DMS153 (cell line): ENCODE results near the gene SUFU.

Experiments used
- DNase-seq: peaks from one replicate; lab custom pipeline; 2025; lab: John Stamatoyannopoulos, UW

SUFU gene

DNA sequence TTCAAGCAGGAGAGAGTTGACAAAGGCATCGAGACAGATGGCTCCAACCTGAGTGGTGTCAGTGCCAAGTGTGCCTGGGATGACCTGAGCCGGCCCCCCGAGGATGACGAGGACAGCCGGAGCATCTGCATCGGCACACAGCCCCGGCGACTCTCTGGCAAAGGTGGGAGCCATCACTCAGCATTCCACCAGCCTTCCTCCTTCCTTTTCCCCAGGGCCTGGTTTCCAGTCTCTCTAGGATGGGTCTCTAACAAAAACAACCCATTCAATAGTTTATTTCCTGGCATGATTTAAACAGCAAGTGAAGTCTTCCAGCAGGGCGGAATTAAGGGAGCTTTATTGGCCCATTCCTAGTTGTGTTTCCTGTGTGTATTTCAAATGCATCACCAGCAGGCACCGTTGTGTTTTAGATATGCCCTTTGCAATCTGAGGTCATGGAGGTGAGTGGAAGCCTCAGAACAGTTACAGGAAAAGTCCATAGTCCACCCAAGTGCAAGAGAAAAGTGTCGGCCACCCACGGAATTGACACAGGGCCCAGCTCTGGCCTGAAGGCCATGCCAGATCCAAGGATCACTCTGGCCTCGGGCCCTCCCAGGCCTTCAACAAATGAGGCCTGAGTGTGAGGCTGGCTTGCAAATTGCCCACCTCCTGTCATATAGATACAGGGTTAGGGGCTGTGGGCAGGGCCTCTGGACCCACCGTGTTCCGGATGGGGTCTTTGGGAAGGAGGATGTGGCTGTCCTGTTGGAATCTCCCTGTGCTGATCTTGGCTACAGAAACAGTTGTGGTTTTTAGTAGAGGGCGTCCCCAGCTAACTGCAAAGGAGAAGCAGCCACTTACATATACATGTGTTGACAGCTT lies 93.6 kb downstream of the SUFU start:
- DNase-seq: no peak

DNA sequence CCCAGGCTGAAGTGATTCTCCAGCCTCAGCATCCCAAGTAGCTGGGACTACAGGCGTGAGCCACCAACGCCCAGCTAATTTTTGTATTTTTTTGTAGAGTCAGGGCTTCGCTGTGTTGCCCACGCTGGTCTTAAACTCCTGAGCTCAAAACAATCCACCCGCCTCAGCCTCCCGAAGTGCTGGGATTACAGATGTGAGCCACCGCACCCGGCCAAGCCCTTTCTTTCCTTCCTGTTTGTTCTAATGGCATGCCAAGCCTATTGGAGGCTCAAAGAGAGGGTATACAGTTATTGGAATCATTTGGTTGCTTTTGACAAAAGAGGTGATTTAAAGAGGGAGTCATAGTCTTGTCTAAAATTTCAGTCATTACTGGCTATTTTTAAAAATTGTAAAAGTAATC lies 94.5 kb downstream of the SUFU start:
- DNase-seq: no peak

GRCh38 chr10:102599565-102600327 lies 96.0 kb downstream of the SUFU start:
- DNase-seq: no peak

DNA sequence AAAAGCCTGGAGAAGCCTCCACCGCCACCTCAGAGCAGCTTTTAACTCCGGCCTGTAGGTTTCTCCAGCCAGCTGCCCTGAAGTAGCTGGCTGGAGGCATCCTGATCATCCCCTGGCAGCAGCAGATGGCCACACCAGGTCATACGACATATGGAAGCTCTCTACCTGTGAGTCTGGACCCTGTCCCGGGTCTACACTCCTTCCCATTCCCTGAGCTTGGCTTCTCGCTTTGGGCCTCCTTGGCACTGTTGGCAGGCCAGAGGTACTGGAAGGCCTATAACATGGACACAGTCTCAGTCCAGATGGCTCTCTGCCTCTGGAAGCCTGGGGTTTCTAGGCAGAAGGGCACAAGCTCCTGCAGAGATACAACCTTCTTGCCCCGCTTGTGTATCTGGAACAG lies 97.0 kb downstream of the SUFU start:
- DNase-seq: no peak

GRCh38 chr10:102601639-102602038 lies 97.9 kb downstream of the SUFU start:
- no peak for DNase-seq

GRCh38 chr10:102602272-102603045 lies 98.7 kb downstream of the SUFU start:
- no peak for DNase-seq

GRCh38 chr10:102603946-102604345 lies 100.2 kb downstream of the SUFU start:
- DNase-seq: no peak

DNA sequence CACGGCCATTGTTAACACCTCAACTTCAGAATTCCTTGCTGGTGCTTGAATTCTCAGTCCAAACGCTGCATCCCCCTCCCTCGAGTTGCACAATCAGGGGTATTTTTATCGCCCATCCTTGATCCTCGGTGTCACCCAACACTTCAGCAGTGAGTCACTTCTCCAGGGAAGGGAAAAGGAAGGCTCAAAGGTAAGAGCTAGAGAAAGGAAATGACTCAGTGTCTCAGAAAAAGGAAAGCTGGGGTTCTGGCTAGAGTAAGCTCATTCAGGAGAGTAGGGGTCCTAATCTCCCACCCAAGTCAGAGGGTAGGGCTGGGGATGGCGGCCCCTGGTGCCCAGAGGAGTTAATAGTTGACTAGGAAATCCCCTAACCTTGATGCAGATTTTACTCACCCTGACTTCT lies 100.7 kb downstream of the SUFU start:
- DNase-seq: no peak

DNA sequence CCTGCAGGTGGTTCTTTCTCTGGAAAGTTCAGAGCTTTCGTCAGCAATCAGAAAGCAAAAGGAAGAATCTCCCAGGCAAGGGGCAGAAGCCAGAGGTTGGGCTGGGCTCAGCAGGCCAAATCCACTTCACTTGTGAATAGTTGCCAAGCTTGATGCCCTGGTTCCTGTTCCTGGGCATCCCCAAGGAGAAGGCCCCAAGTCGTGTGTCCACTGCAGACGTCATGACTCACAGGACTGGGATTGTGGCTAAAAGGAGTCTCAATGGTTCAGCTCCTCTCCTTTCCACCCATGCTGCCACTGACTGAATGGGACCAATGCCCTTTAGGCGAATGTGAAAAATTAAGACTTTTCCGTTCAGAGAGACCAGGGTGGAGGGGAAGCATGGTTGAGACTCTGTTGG lies 101.9 kb downstream of the SUFU start:
- DNase-seq: no peak

GRCh38 chr10:102608487-102608886 lies 104.7 kb downstream of the SUFU start:
- no peak for DNase-seq

DNA sequence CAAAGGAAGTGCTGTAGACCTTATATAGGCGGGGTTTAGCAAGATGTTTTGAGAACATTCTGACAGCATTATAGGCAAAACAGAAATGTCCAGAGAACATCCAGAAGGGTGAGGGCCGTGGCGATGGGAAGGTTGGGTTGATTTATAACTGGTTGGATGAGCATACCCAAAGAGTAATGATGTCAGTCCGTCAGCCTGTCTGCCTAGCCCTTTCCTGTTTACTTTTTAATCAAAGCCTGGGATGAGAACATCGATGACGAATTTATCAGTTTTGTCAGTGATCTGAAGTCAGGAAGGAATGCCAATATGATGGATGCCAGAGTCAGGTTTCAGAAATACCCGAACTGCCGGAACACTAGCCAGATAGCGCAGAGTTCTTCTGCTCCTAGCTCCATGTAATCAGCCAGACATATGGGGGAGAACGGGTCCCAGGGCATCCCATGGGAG lies 106.7 kb downstream of the SUFU start:
- no peak for DNase-seq

GRCh38 chr10:102611514-102612087 lies 107.8 kb downstream of the SUFU start:
- DNase-seq: no peak

GRCh38 chr10:102612964-102613275 lies 109.1 kb downstream of the SUFU start:
- no peak for DNase-seq

GRCh38 chr10:102613286-102613685 lies 109.5 kb downstream of the SUFU start:
- DNase-seq: no peak

- DNase-seq: no peak
Measured at GRCh38 chr10:102613785-102614184, 110.0 kb downstream of the SUFU start.

DNA sequence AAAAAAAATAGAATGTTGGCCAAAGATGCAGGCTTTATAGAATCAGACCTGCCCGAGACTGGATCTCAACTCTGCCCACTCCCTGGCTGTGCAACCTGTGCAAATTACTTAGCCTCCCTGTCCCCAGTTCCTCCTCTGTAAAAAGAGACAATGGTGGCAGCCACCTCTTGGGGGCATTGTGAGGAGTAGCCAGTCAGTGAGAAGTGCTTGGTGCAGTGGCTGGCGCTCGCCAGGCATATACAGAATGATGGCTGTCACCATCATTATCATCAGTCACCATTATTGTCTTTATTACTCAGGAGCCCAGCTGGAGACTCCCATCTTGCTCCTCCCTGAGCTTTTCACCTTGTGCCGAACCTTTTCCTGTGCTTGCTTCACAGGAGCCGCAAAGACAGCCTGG lies 111.1 kb downstream of the SUFU start:
- no peak for DNase-seq

GRCh38 chr10:102615361-102615760 lies 111.6 kb downstream of the SUFU start:
- DNase-seq: no peak

DNA sequence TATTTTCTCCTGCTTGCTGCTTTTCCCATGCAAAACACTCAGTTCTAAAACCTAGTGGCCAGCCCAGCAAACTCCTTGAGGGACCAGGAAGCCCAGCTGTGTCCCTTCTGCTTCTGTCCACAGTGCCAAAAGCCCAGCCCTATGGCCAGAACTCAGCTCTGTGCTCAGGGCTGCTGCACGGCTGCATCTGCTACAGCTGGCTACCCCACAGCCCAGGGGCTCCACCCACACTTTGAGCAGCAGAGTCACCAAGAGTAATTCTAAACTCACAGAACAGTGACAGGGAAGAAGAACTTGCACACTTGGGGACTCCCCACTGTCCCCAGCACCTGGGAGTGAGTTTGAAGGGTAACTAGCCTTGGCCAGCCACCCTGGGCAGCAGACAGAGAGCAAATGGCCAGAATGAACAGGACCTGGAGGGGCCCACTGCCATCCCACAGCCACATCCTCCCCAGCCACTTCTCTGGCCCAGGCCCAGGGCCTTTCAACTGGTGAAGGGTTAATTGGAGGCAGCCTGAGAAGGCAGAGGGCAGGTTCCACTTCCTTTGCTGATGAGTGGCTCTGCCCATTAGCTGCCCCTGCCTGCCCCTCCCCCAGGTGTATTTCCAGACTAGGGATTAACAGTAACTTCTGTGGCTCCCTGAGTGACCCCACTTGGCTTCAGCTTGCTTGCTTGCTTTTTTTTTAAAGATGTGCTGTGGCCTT lies 112.4 kb downstream of the SUFU start:
- no peak for DNase-seq

- DNase-seq: no peak
Measured at GRCh38 chr10:102617041-102617440, 113.3 kb downstream of the SUFU start.

DNA sequence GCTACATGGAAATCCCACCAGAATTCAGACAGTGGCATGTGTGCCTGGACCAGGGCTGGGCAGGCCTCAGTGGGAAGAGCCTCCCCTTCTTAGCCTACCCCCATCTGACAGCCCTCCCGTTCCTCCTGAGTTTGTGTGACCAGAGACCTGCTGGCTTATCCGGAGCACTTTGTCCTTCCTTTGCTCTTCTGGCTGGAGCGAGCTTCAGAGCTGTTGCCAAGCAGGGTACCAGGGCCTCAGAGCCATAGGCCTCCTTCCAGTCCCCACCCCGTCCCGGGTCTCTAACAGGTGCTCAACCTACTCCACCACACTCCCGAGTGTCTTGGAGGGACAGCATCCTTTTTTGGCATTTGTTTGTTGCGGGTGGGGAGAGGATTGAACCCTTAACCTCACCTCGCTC lies 114.0 kb downstream of the SUFU start:
- no peak for DNase-seq

DNA sequence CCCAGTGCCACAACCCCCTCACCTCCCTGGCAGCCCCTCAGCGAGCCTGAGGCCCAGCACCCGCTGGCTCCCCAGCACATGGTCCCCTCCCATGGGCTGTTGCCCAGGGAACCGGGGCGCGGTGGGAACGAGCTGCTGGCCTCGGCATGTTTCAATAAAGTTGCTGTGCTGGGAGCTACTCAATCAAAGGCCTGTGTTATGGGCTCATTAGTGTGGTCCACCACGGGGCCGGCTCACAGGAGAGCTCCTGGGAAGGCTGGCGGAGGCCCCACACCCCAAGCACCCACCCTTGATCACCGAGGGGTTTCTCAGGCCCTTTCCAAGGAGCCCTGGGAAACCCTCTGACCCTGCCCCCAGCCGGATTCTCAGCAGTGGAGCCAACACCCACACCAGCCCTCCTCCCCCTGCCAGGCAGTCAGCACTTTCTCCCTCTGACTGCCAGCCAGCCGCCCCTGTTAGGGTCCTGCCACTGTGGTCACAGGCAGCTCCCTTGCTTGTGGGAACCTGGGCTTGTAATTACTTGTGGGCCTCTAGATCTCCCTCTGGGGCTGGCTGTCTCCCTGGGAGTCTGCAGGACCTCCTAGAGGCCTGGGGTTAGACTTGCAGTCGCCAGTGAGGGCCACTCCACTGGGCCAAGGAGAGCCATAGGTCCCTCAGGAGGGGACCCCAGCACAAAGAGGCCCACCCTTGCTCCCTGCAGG lies 115.7 kb downstream of the SUFU start:
- DNase-seq: no peak
